Nephron progenitor cell (in vitro differentiated cells): ENCODE measurements around the gene TTC23.

Experiments used
- DNase-seq: peaks from one replicate; pipeline ENCODE4 v3.0.0; 2021
- H3K27ac Mint-ChIP-seq: 2 replicates; pipeline ENCODE4 v1.8.0; 2021; ENCODE audit warnings: mild to moderate bottlenecking, moderate library complexity, mixed read lengths
- H3K27me3 Mint-ChIP-seq: 2 replicates; pipeline ENCODE4 v1.8.0; 2021; ENCODE audit warnings: mild to moderate bottlenecking, low read depth, mixed read lengths; ENCODE audit not compliant: poor library complexity
- H3K36me3 Mint-ChIP-seq: 2 replicates; pipeline ENCODE4 v1.8.0; 2021; ENCODE audit warnings: low read depth, mixed read lengths
- H3K4me1 Mint-ChIP-seq: 2 replicates; pipeline ENCODE4 v1.8.0; 2021; ENCODE audit warnings: mixed read lengths
- H3K4me3 Mint-ChIP-seq: 2 replicates; pipeline ENCODE4 v1.8.0; 2021; ENCODE audit warnings: mild to moderate bottlenecking, moderate library complexity, mixed read lengths
- H3K9me3 Mint-ChIP-seq: 2 replicates; pipeline ENCODE4 v1.8.0; 2021; ENCODE audit warnings: mild to moderate bottlenecking, moderate library complexity, mixed read lengths
- CTCF ChIP-seq: fragments of 200-600 bp; sonication (generic); IDR thresholded peaks from 2 replicates; pipeline ENCODE4 v1.5.0; 2021; ENCODE audit warnings: antibody characterized with exemption

TTC23 gene

GRCh38 chr15:99090011-99090699 is 159.2 kb downstream of the TTC23 start:
- Mint-ChIP-seq H3K36me3 (no peaks in the 10 kb centered on the region), H3K4me3 (no peak overlapping the region), H3K27me3 (peaks cover 21% of the 10 kb centered on the region), H3K4me1 (peaks cover 14% of the 10 kb centered on the region), H3K27ac (no peak overlapping the region), H3K9me3 (peaks cover 4% of the 10 kb centered on the region)
- DNase-seq = no peak
- TF ChIP-seq CTCF = no peak

- no peak overlapping the region for H3K27ac Mint-ChIP-seq
- DNase-seq = no peak
- H3K9me3 Mint-ChIP-seq = peaks cover 20% of the 10 kb centered on the region
- peaks cover 21% of the 10 kb centered on the region for H3K27me3 Mint-ChIP-seq
- H3K36me3 Mint-ChIP-seq = no peaks in the 10 kb centered on the region
- peaks cover 13% of the 10 kb centered on the region for H3K4me1 Mint-ChIP-seq
- no peak overlapping the region for H3K4me3 Mint-ChIP-seq
- no peak for TF ChIP-seq CTCF
These were observed 161.9 kb downstream of the TTC23 start for GRCh38 chr15:99087405-99087943.

GRCh38 chr15:99086327-99086667 is 163.1 kb downstream of the TTC23 start:
- Mint-ChIP-seq H3K27ac (no peak overlapping the region), H3K27me3 (peaks cover 18% of the 10 kb centered on the region), H3K4me3 (no peak overlapping the region), H3K9me3 (peaks cover 29% of the 10 kb centered on the region), H3K4me1 (peaks cover 5% of the 10 kb centered on the region), H3K36me3 (no peaks in the 10 kb centered on the region)
- DNase-seq = no peak
- no peak for TF ChIP-seq CTCF
